ENCODE data around the gene DIPK1A. TPM values are rescaled to one million over a fixed set of nuclear protein-coding genes. Genes with fewer than 3 reads are reported as not detected.

DIPK1A gene
- total and polyA plus RNA-seq, 2 experiments from 2014 or later: 26.6 to 51.6 TPM

GRCh38 chr1:93003981-93004380, 42.7 kb upstream of the DIPK1A start:
- Histone ChIP-seq H4K20me1 (ENCODE audit: insufficient read depth) (no peaks in the 10 kb centered on the region), H3K27me3 (replicated peaks; ENCODE audit: insufficient read depth) (peaks cover 19% of the 10 kb centered on the region), H3K9me2 (ENCODE audit: insufficient read depth) (no peaks in the 10 kb centered on the region), H3K79me2 (ENCODE audit: insufficient read depth) (no peaks in the 10 kb centered on the region), H3K4me2 (ENCODE audit: unreplicated experiment) (no peak overlapping the region), H3K4me3 (no peak overlapping the region), H3K9me3 (ENCODE audit: low read depth) (no peaks in the 10 kb centered on the region), H3K36me3 (ENCODE audit: low read depth) (no peaks in the 10 kb centered on the region), H3F3A (ENCODE audit: insufficient read depth) (peaks cover 7% of the 10 kb centered on the region), H2AFZ (no peak overlapping the region), H3K27ac (no peak overlapping the region), H3K4me1 (ENCODE audit: insufficient read depth) (no peaks in the 10 kb centered on the region), H3K9ac (no peak overlapping the region)
- no peak for TF ChIP-seq EZH2 (IDR thresholded peaks at IDR 0.05; ENCODE audit: insufficient read depth, poor library complexity, severe bottlenecking)
- TF ChIP-seq EZH2phosphoT487 (IDR thresholded peaks at IDR 0.05; ENCODE audit: insufficient read depth, low read depth): no peak
- in situ Hi-C loops (cut with MboI): no loop called here
- no peak for DNase-seq
- WGBS, 2 experiments (ENCODE audit: low coverage in 1 of 2, low lambda C conversion rate in 2 of 2, missing lambda C conversion rate in 2 of 2): 65 to 82% methylated on average over 5 of the region's 5 CpGs

GRCh38 chr1:93002781-93003180, 41.5 kb upstream of the DIPK1A start:
- in situ Hi-C loops (cut with MboI): no loop called here

GRCh38 chr1:93001893-93002292, 40.6 kb upstream of the DIPK1A start:
- no peak for DNase-seq
- H3K27me3 ChIP-seq (replicated peaks; ENCODE audit: insufficient read depth): peaks cover 19% of the 10 kb centered on the region
- in situ Hi-C loops (cut with MboI): no loop called here
- no peaks in the 10 kb centered on the region for H3K9me3 ChIP-seq (ENCODE audit: low read depth)
- no peak overlapping the region for H2AFZ ChIP-seq
- H3K9ac ChIP-seq: no peak overlapping the region
- H3K4me2 ChIP-seq (ENCODE audit: unreplicated experiment): no peak overlapping the region
- H3F3A ChIP-seq (ENCODE audit: insufficient read depth): peaks cover 7% of the 10 kb centered on the region
- H3K79me2 ChIP-seq (ENCODE audit: insufficient read depth): no peaks in the 10 kb centered on the region
- TF ChIP-seq EZH2phosphoT487 (IDR thresholded peaks at IDR 0.05; ENCODE audit: insufficient read depth, low read depth): no peak
- no peak for TF ChIP-seq EZH2 (IDR thresholded peaks at IDR 0.05; ENCODE audit: insufficient read depth, poor library complexity, severe bottlenecking)
- no peaks in the 10 kb centered on the region for H3K4me1 ChIP-seq (ENCODE audit: insufficient read depth)
- H3K27ac ChIP-seq: no peak overlapping the region
- H4K20me1 ChIP-seq (ENCODE audit: insufficient read depth): no peaks in the 10 kb centered on the region
- no peaks in the 10 kb centered on the region for H3K9me2 ChIP-seq (ENCODE audit: insufficient read depth)
- H3K36me3 ChIP-seq (ENCODE audit: low read depth): no peaks in the 10 kb centered on the region
- no peak overlapping the region for H3K4me3 ChIP-seq

More at GRCh38 chr1:93002781-93003180, 41.5 kb upstream of the DIPK1A start:
- TF ChIP-seq EZH2phosphoT487 (IDR thresholded peaks at IDR 0.05; ENCODE audit: insufficient read depth, low read depth) (no peak), EZH2 (IDR thresholded peaks at IDR 0.05; ENCODE audit: insufficient read depth, poor library complexity, severe bottlenecking) (no peak)
- no peaks in the 10 kb centered on the region for H3K4me1 ChIP-seq (ENCODE audit: insufficient read depth)
- H3K36me3 ChIP-seq (ENCODE audit: low read depth): no peaks in the 10 kb centered on the region
- H3K79me2 ChIP-seq (ENCODE audit: insufficient read depth): no peaks in the 10 kb centered on the region
- H4K20me1 ChIP-seq (ENCODE audit: insufficient read depth): no peaks in the 10 kb centered on the region
- no peak overlapping the region for H3K4me3 ChIP-seq
- peaks cover 7% of the 10 kb centered on the region for H3F3A ChIP-seq (ENCODE audit: insufficient read depth)
- no peak overlapping the region for H3K4me2 ChIP-seq (ENCODE audit: unreplicated experiment)
- H3K9ac ChIP-seq: no peak overlapping the region
- 70 to 74% methylated on average over 2 of the region's 2 CpGs for WGBS, 2 experiments (ENCODE audit: low coverage in 1 of 2, low lambda C conversion rate in 2 of 2, missing lambda C conversion rate in 2 of 2)
- no peak for DNase-seq
- H2AFZ ChIP-seq: no peak overlapping the region
- H3K9me2 ChIP-seq (ENCODE audit: insufficient read depth): no peaks in the 10 kb centered on the region
- H3K9me3 ChIP-seq (ENCODE audit: low read depth): no peaks in the 10 kb centered on the region
- H3K27me3 ChIP-seq (replicated peaks; ENCODE audit: insufficient read depth): peaks cover 19% of the 10 kb centered on the region
- no peak overlapping the region for H3K27ac ChIP-seq

GRCh38 chr1:93000751-93001175, 39.5 kb upstream of the DIPK1A start:
- Histone ChIP-seq H3K9ac (no peak overlapping the region), H3K36me3 (ENCODE audit: low read depth) (no peaks in the 10 kb centered on the region), H3F3A (ENCODE audit: insufficient read depth) (peaks cover 7% of the 10 kb centered on the region), H3K9me3 (ENCODE audit: low read depth) (no peaks in the 10 kb centered on the region), H2AFZ (no peak overlapping the region), H4K20me1 (ENCODE audit: insufficient read depth) (no peaks in the 10 kb centered on the region), H3K9me2 (ENCODE audit: insufficient read depth) (no peaks in the 10 kb centered on the region), H3K27ac (no peak overlapping the region), H3K79me2 (ENCODE audit: insufficient read depth) (no peaks in the 10 kb centered on the region), H3K4me3 (no peak overlapping the region), H3K27me3 (replicated peaks; ENCODE audit: insufficient read depth) (peaks cover 19% of the 10 kb centered on the region), H3K4me2 (ENCODE audit: unreplicated experiment) (no peak overlapping the region), H3K4me1 (ENCODE audit: insufficient read depth) (no peaks in the 10 kb centered on the region)
- 4 to 9% methylated on average over 2 of the region's 2 CpGs for WGBS, 2 experiments (ENCODE audit: low coverage in 1 of 2, low lambda C conversion rate in 2 of 2, missing lambda C conversion rate in 2 of 2)
- no peak for DNase-seq
- no peak for TF ChIP-seq EZH2 (IDR thresholded peaks at IDR 0.05; ENCODE audit: insufficient read depth, poor library complexity, severe bottlenecking)
- no peak for TF ChIP-seq EZH2phosphoT487 (IDR thresholded peaks at IDR 0.05; ENCODE audit: insufficient read depth, low read depth)
- in situ Hi-C loops (cut with MboI): no loop called here

- TF ChIP-seq EZH2phosphoT487 (IDR thresholded peaks at IDR 0.05; ENCODE audit: insufficient read depth, low read depth) (no peak), EZH2 (IDR thresholded peaks at IDR 0.05; ENCODE audit: insufficient read depth, poor library complexity, severe bottlenecking) (no peak)
- no peak for DNase-seq
- H4K20me1 ChIP-seq (ENCODE audit: insufficient read depth): no peaks in the 10 kb centered on the region
- H3K4me1 ChIP-seq (ENCODE audit: insufficient read depth): no peaks in the 10 kb centered on the region
- peaks cover 7% of the 10 kb centered on the region for H3F3A ChIP-seq (ENCODE audit: insufficient read depth)
- WGBS, 2 experiments (ENCODE audit: low coverage in 1 of 2, low lambda C conversion rate in 2 of 2, missing lambda C conversion rate in 2 of 2): 37 to 39% methylated on average over 2 of the region's 2 CpGs
- no peak overlapping the region for H3K4me2 ChIP-seq (ENCODE audit: unreplicated experiment)
- in situ Hi-C loops (cut with MboI): no loop called here
- H3K4me3 ChIP-seq: no peak overlapping the region
- H3K27me3 ChIP-seq (replicated peaks; ENCODE audit: insufficient read depth): peaks cover 19% of the 10 kb centered on the region
- H3K79me2 ChIP-seq (ENCODE audit: insufficient read depth): no peaks in the 10 kb centered on the region
- no peak overlapping the region for H3K9ac ChIP-seq
- H3K9me3 ChIP-seq (ENCODE audit: low read depth): no peaks in the 10 kb centered on the region
- H3K27ac ChIP-seq: no peak overlapping the region
- H3K36me3 ChIP-seq (ENCODE audit: low read depth): no peaks in the 10 kb centered on the region
- H3K9me2 ChIP-seq (ENCODE audit: insufficient read depth): no peaks in the 10 kb centered on the region
- no peak overlapping the region for H2AFZ ChIP-seq
Measured at GRCh38 chr1:93000291-93000690, 39.0 kb upstream of the DIPK1A start.
